ENCODE data around the gene SYNPO2. TPM values are rescaled to one million over a fixed set of nuclear protein-coding genes. Genes with fewer than 3 reads are reported as not detected.
"Not testable (repeated sequence)": the region's sequence is repeated elsewhere in the genome, so short reads cannot be mapped to it uniquely, and the experiment has no call there.

SYNPO2 gene
- total RNA-seq, 1 experiment from 2014 or later, result 0.46 TPM

DNA sequence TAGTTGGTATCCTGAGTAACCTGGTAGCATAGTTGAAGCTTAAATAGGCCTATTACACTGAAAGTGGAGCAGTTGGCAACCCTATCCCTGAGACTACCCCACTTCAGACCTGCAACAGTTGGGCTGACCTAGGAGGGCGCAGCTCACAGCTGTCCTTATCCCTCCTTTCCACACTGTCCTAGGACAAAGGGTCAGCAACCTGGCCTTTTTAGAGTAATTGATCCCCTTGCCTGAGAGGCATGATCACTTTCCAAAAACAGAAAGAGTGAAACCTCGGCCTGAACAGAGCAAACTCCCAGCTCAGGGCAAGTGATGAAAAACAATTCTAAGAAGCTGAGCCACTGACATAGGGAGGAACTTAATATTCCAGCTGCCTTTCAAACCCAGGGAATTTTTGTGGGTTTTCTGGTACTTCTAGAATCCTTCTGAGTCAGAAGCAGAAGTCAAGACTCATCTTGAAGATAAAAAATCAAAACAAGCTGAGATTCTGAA is 152.1 kb downstream of the SYNPO2 start:
- Histone ChIP-seq H3K9me3 (no peaks in the 10 kb centered on the region), H3K36me3 (no peaks in the 10 kb centered on the region), H3K27me3 (no peaks in the 10 kb centered on the region), H3K4me3 (no peak overlapping the region)
- DNase-seq, result no peak

DNA sequence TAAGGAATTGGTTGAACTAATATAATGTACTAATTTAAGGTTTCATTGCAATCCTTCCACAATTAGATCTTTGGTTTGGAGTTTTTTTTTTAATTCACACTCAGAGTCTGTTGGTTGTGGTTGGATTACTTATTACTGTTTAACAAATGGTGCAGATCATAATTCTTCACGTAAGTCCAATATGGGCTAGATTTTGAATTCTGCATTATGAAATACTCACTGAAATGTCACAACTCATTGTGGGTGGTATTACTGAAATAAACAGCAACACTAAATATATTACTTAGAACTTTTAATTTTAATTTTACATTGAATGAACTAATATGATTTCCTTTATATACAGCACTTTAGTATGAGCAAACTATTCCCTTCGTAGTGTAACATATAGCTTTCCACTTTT is 152.7 kb downstream of the SYNPO2 start:
- no peak for DNase-seq
- Histone ChIP-seq H3K36me3 (no peaks in the 10 kb centered on the region), H3K9me3 (no peaks in the 10 kb centered on the region), H3K27me3 (no peaks in the 10 kb centered on the region), H3K4me3 (no peak overlapping the region)

DNA sequence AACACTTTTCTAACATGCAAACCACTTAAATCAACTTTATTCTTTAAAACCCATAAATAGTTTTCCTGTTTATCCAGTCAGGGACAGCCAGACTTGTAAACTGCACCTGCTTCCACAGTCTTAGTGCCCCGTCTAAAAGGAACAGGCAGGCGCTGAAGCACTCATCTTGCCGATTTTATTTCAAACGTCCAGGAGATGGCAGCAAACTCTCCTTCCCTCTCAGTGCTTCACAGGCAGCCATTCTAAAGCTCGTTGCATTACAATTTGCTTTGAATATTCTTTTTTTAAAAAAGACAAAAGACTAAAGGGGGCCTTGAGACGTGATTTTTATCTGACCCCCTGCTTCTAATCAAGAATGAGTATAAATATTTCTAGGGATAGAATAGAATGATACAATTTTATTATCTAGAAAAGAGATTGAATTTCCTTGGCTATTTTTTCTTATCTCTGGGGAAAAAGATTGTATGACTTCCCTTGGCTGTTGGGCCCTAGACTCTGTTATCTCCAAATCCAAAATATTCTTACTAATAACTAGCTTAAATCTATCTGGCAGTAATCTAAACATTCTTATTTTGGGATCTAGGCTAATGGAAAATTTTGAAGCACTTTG is 153.4 kb downstream of the SYNPO2 start:
- DNase-seq, result peak; percentile 27
- H3K9me3 ChIP-seq, result no peaks in the 10 kb centered on the region
- H3K27me3 ChIP-seq, result no peaks in the 10 kb centered on the region
- no peaks in the 10 kb centered on the region for H3K36me3 ChIP-seq
- no peak overlapping the region for H3K4me3 ChIP-seq

DNA sequence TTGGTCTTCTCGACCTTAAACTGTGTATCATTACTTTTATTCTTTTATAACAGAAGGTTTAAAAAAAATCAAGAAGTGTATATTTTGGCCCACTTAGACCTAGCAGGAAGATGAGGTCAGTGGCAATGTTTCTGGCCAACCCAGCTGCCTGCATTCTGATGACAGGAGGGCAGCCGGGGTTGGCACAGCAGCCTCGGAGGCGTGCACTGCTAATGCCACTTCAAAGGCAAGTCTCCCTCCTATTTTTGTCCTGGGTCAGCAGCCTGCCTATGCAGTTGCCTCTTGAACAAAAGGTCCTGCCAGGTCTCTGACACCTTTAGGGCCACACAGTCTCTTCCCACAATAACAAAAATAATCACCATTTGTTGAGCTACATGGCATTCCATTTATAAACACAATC is 157.6 kb downstream of the SYNPO2 start:
- Histone ChIP-seq H3K9me3 (no peaks in the 10 kb centered on the region), H3K36me3 (no peaks in the 10 kb centered on the region), H3K4me3 (no peak overlapping the region), H3K27me3 (no peaks in the 10 kb centered on the region)
- DNase-seq, result peak; percentile 87

DNA sequence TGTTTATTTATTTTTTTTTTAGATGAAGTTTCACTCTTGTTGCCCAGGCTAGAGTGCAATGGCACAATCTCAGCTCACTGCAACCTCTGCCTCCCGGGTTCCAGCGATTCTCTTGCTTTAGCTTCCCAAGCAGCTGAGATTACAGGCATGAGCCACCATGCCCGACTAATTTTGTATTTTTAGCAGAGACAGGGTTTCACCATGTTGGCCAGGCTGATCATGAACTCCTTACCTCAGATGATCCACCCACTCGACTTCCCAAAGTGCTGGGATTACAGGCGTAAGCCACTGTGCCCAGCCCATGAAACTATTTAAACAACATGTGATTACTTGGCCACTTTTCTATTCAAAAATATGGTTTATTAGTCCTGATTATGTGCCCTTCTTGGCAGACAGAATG is 158.4 kb downstream of the SYNPO2 start:
- peak; percentile 50 for DNase-seq
- not testable (repeated sequence) for H3K27me3 ChIP-seq, H3K4me3 ChIP-seq, H3K9me3 ChIP-seq, H3K36me3 ChIP-seq

DNA sequence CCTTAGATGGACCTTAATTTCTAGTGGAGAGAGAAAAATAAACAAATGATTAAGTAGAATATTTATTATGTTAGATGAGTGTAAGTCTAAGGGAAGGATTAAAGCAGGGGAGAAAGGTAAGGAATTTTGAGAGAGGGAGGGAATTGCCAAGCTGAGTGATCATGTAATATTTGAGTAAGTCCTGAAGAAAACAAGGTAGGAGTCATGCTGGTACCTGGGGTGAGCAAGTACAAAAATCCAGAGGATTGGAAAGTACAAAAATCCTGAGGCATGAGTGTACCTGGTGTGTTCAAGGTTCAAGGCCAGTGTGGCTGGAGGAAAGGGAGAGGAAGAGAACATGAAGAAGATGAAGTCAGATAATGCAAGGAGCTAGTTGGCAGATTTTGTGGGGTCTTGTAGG is 159.8 kb downstream of the SYNPO2 start:
- Histone ChIP-seq H3K36me3 (no peaks in the 10 kb centered on the region), H3K27me3 (no peaks in the 10 kb centered on the region), H3K9me3 (no peaks in the 10 kb centered on the region), H3K4me3 (no peak overlapping the region)
- no peak for DNase-seq

DNA sequence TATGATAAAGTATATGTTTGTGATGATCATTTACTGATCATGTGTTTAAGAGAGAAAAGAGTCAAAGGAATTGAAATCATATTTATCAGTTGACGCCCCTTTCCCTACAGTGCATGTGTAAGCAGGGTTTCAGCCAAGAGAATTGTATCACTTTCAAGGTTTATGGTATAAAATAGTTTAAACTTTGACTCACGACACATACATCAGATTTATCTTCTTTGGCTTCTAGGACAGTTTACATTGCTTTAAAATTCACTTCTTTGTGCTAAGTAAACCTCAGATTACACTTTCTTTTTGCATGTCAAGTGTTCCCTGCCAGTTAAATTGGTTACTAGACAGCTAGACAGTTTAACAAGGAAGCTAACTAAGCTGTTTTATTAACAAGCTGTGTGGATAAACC is 160.7 kb downstream of the SYNPO2 start:
- DNase-seq, result no peak

DNA sequence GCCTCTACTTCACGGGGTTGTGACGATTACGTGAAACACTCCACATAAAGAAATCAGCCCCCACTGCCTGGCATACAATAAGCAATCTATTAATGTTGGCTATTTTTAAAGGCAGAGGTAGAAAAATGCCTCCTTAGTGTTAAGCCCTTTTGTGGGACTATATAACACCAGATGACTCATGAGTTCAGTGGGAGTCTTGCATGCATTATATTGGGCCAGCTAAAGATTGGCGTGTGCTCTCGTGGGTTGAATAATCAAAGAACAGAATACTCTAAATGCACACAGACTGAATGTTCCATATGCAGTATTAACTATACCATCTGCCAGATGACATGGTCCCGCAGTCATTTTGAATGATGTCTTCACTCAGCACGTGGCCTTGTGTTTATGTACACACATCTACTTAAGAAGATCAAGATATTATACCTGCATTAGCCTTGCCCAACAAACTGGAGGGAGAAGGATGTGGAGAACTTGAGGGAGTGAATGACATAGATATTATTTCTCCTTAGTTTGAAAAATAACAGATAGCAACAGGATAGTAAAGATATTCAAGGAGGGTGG is 162.0 kb downstream of the SYNPO2 start:
- H3K4me3 ChIP-seq, result no peak overlapping the region
- no peaks in the 10 kb centered on the region for H3K9me3 ChIP-seq
- DNase-seq, result peak; percentile 29
- H3K27me3 ChIP-seq, result no peaks in the 10 kb centered on the region
- no peaks in the 10 kb centered on the region for H3K36me3 ChIP-seq

More for the DNA sequence above, 160.7 kb downstream of the SYNPO2 start:
- no peaks in the 10 kb centered on the region for H3K27me3 ChIP-seq
- no peaks in the 10 kb centered on the region for H3K9me3 ChIP-seq
- no peaks in the 10 kb centered on the region for H3K36me3 ChIP-seq
- no peak overlapping the region for H3K4me3 ChIP-seq

DNA sequence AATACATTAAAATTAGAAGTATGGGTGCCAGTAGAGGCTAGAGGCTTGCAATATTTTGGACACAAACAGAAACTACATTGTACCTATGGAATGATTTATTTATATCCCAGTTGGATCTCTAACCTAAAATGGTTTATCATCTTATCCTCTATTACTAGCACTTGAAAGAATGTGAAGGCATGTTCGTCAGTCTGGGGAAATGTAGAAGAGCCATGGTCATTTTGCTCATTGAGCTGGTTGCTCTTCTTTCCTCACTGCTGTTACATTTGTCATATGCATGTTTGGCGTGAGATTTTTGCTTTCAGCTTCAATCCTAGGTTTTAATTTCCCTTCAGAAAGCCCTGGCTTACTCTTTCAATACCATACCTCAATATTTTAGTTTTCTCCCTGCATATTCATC is 164.6 kb downstream of the SYNPO2 start:
- no peaks in the 10 kb centered on the region for H3K9me3 ChIP-seq
- H3K4me3 ChIP-seq, result no peak overlapping the region
- H3K36me3 ChIP-seq, result no peaks in the 10 kb centered on the region
- H3K27me3 ChIP-seq, result no peaks in the 10 kb centered on the region
- DNase-seq, result no peak

DNA sequence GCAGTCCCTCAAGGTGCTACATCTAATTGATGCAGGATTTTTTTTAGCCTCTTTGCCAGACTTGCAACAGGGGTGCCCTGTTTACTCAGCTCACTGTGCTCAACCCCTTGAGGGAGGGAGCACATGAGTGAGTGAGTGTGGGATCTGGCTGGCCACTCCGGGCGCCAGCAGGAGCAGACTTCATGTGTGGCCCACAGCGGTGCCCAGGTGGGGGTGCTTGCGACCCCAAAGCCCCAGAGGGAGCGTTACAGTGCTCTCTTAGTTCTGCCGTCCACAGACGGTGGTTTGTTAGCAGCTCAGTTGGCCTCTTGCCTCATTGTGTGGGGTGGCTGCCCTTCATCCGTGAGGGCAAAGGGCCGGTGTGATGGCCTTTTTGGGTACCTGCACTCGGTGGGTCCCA is 165.3 kb downstream of the SYNPO2 start:
- Histone ChIP-seq H3K36me3 (no peaks in the 10 kb centered on the region), H3K27me3 (no peaks in the 10 kb centered on the region), H3K4me3 (no peak overlapping the region), H3K9me3 (no peaks in the 10 kb centered on the region)
- DNase-seq, result no peak

DNA sequence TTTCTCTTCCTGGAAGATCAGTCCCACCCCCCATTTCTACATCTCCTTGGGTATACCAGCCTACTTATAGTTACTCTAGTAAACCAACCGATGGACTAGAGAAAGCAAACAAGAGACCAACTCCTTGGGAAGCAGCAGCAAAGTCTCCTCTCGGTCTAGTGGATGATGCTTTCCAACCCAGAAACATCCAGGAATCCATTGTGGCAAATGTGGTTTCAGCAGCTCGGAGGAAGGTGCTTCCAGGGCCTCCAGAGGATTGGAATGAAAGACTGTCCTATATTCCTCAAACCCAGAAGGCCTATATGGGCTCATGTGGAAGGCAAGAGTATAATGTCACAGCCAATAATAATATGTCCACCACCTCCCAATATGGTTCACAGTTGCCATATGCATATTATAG is 168.8 kb downstream of the SYNPO2 start:
- Histone ChIP-seq H3K9me3 (no peaks in the 10 kb centered on the region), H3K27me3 (no peaks in the 10 kb centered on the region), H3K4me3 (no peak overlapping the region), H3K36me3 (no peaks in the 10 kb centered on the region)
- no peak for DNase-seq

DNA sequence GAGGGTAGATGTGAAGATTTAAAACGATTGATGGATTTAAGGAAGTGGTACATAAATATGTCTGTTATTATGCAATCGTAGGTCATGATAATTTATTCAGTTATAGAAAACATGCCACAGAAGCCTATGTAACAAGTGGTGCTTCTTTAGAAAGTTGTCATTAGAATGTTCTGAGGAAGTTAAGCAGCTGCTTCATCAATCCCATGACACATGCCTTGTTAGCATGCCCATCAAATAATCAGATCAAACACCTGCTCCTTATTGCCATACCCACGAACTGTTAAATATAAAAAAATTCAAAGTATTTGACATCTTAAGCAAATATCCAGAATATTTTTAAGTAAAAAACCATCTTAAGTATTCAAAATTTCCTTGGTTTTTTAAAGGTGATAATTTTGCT is 170.6 kb downstream of the SYNPO2 start:
- H3K4me3 ChIP-seq, result no peak overlapping the region
- H3K9me3 ChIP-seq, result no peaks in the 10 kb centered on the region
- H3K27me3 ChIP-seq, result no peaks in the 10 kb centered on the region
- H3K36me3 ChIP-seq, result no peaks in the 10 kb centered on the region
- DNase-seq, result no peak

DNA sequence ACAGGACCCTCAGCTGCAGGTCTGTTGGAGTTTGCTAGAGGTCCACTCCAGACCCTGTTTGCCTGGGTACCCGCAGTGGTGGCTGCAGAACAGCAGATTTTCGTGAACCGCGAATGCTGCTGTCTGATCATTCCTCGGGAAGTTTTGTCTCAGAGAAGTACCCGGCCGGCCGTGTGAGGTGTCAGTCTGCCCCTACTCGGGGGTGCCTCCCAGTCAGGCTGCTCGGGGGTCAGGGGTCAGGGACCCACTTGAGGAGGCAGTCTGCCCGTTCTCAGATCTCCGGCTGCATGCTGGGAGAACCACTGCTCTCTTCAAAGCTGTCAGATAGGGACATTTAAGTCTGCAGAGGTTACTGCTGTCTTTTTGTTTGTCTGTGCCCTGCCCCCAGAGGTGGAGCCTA is 178.5 kb downstream of the SYNPO2 start:
- not testable (repeated sequence) for H3K4me3 ChIP-seq, H3K9me3 ChIP-seq, DNase-seq, H3K36me3 ChIP-seq, H3K27me3 ChIP-seq

DNA sequence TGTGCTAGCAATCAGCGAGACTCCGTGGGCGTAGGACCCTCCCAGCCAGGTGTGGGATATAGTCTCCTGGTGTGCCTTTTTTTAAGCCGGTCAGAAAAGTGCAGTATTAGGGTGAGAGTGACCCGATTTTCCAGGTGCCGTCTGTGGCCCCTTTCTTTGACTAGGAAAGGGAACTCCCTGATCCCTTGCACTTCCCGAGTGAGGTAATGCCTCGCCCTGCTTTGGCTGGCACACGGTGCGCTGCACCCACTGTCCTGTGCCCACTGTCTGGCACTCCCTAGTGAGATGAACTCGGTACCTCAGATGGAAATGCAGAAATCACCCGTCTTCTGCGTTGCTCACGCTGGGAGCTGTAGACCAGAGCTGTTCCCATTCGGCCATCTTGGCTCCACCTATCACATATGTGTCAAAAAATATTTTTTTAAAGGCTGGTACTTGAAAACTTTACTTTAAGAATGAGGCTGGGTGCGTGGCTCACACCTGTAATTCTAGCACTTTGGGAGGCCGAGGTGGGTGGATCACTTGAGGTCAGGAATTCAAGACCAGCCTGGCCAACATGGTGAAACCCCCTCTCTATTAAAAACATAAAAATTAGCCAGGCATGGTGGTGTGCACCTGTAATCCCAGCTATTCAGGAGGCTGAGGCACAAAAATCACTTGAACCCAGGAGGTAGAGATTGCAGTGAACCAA is 179.2 kb downstream of the SYNPO2 start:
- not testable (repeated sequence) for H3K27me3 ChIP-seq, H3K36me3 ChIP-seq, DNase-seq, H3K4me3 ChIP-seq, H3K9me3 ChIP-seq

DNA sequence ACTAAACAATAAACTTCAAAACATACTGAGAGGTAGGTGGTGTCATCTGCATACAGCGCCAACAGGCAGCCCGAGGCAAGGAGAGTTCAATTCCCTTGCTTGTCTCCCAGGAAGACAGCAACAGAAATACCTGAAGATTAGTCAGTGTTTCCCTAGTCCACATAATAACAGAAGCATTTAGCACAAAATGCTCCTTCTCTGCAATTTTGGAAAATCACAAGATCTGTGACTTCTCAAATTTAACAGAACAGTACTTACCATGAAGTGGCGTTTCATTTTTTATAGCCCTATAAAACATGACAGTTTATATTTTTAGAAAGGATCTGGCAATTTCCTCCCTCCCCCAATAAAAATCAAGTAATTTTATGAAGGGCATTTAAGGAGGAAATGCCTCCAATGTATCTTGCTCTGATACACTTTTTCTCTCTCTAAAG is 179.9 kb downstream of the SYNPO2 start:
- Histone ChIP-seq H3K27me3 (no peaks in the 10 kb centered on the region), H3K36me3 (no peaks in the 10 kb centered on the region), H3K9me3 (no peaks in the 10 kb centered on the region), H3K4me3 (no peak overlapping the region)
- DNase-seq, result no peak

DNA sequence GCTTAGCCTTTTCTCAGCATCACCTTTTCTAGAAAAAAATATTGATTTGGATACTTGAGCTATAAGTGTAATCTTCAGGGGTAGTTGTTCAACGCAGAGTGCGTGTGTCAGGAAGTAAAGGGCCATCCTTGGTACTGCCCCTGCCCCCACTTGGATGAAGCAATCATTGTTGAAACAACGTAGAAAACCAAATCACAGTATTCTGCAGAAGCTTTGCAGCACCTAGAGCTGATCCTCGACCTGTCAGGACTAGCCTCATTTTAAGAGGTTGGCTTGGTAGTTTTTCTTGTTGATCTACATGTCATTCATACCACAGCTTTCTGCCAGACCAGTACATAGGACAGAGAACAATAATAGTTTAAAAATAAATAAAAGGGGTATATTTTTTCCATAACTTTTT is 181.6 kb downstream of the SYNPO2 start:
- Histone ChIP-seq H3K36me3 (no peaks in the 10 kb centered on the region), H3K9me3 (no peaks in the 10 kb centered on the region), H3K4me3 (no peak overlapping the region), H3K27me3 (no peaks in the 10 kb centered on the region)
- DNase-seq, result no peak

DNA sequence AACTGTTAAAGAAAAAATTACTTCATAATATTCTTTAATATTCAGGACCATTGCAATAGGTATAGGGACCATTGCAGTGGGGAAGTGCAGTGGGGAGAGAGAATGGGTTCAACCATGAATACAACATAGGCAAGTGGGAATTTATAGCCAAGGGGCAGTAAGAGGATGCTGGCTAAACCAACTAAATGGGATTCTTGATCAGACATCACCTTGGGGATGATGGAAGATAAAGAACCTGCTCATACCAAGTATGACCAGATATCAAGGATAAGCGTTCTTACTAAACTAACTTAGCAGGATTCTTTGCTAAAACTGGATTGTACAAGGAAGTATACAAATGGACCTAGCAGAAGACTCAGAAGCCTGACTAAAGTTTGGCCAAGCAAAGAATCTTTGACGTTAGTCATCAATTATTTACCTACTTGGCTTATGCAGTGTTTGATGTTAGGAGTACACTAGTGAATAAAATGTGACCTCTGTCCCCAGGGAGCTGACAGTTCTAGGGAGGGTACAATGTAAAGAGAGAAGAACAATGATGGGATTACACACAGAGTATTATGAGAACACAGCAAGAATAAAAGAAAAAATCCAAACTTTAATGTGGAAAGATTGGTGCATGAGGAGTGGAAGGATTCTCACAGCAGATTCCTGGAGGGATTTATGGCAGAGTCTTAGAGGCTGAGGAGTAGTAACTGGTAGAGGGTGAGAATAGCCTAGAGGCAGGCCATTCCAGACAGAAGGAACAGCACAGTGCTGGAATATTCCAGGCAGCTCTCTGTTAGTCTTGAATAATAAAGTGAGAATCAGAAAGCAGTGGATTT is 192.3 kb downstream of the SYNPO2 start:
- H3K36me3 ChIP-seq, result no peaks in the 10 kb centered on the region
- no peaks in the 10 kb centered on the region for H3K27me3 ChIP-seq
- H3K9me3 ChIP-seq, result no peaks in the 10 kb centered on the region
- no peak overlapping the region for H3K4me3 ChIP-seq
- DNase-seq, result no peak
